GM21529 (cell line): Measurements from ENCODE around the gene TMEM145.
"Not testable (repeated sequence)": the region's sequence is repeated elsewhere in the genome, so short reads cannot be mapped to it uniquely, and the experiment has no call there.

ENCODE experiments used
- ATAC-seq: cut with Tn5 transposase; IDR thresholded peaks from one replicate; pipeline ENCODE4 v1.9.1; 2021; ENCODE audit not compliant: unreplicated experiment

Gene TMEM145

GRCh38 chr19:42313096-42313839 is at the start of gene TMEM145:
TSS of gene TMEM145 (plus strand) at chr19:42313309. CDS start at chr19:42313377, 68 bp downstream.
- ATAC-seq: no peak

DNA sequence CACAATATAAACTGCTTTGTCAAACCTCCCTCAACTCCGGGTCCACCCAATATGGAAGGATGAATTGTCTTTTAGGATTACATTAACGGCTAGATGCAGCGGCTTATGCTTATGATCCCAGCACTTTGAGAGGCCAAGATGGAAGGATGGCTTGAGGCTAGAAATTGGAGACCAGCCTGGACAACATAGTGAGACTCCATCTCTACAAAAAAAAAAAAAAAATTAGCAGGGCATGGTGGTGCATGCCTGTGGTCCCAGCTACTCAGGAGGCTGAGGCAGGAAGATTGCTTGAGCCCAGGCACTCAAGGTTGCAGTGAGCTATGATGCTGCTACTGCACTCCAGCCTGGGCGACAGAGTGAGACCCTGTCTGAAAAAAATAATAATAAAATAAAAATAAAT is 47.0 kb upstream of the TMEM145 start:
- ATAC-seq: not testable (repeated sequence)

GRCh38 chr19:42266928-42267603 is 46.0 kb upstream of the TMEM145 start:
- not testable (repeated sequence) for ATAC-seq

GRCh38 chr19:42267644-42268141 is 45.4 kb upstream of the TMEM145 start:
- no peak for ATAC-seq

DNA sequence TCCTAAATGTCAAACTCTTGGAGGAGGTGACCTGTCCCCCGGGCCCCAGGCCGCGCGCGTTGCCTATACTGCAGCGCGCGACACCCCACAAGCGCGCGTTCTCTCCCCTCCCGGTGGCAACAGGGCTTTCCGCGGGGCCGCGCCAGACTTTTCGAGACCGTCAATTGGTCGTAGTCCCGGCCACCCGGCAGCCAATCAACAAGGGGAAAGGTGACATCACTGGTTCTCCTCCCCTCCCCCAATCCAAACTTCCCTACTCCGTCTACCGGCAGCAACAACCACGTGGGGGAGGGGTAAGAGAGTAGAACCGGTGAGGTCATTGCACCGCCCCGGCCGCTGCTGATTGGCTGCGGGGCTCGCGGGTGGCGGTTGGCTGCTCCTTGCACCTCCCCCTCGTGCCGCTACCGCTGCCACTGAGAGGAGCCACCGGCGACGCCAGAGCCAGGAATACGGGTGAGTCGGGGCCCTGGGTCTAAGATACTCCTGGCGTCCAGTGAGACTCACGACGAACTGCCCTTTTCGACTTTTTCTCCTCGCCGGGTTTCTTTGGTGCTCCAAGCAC is 44.9 kb upstream of the TMEM145 start:
- peak; percentile 55 for ATAC-seq

- peak; percentile 77 for ATAC-seq
Observed at GRCh38 chr19:42268704-42269477, 44.2 kb upstream of the TMEM145 start, which contains the start of gene CIC. TSS of gene CIC (plus strand) at chr19:42269252. CDS start at chr19:42271784, 2,532 bp downstream.

GRCh38 chr19:42269478-42270345 is 43.4 kb upstream of the TMEM145 start:
- ATAC-seq: no peak

- no peak for ATAC-seq
Observed at GRCh38 chr19:42270346-42271044, 42.6 kb upstream of the TMEM145 start.

- ATAC-seq: no peak
Observed at GRCh38 chr19:42271045-42271419, 42.1 kb upstream of the TMEM145 start.

DNA sequence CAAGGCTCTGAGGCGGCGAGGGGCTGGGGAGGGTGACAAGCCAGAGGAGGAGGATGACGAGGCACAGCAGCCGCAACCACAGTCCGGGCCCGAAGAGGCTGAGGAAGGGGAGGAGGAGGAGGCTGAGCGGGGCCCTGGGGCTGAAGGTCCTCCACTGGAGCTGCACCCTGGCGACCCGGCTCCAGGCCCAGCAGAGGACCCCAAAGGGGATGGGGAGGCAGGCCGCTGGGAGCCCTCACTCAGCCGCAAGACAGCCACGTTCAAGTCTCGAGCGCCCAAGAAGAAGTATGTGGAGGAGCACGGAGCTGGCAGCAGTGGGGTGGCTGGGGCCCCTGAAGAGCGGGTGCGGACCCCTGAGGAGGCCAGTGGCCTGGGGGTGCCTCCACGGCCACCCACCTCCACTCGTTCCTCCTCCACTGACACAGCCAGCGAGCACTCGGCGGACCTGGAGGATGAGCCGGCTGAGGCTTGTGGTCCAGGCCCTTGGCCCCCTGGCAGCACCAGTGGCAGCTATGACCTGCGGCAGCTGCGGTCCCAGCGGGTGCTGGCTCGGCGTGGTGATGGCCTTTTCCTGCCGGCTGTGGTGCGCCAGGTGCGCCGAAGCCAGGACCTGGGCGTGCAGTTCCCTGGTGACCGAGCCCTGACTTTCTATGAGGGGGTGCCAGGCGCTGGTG is 41.1 kb upstream of the TMEM145 start:
- ATAC-seq: no peak

DNA sequence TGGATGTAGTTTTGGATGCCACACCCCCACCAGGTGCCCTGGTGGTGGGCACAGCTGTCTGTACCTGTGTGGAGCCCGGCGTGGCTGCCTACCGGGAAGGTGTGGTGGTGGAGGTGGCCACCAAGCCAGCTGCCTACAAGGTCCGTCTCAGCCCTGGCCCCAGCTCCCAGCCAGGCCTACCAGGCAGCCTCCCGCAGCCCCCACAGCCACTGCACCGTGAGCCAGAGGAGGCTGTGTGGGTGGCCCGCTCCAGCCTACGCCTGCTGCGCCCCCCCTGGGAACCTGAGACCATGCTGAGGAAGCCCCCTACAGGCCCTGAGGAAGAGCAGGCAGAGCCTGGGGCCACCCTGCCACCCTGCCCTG is 40.6 kb upstream of the TMEM145 start:
- no peak for ATAC-seq

GRCh38 chr19:42272989-42273406 is 40.1 kb upstream of the TMEM145 start:
- ATAC-seq: no peak

DNA sequence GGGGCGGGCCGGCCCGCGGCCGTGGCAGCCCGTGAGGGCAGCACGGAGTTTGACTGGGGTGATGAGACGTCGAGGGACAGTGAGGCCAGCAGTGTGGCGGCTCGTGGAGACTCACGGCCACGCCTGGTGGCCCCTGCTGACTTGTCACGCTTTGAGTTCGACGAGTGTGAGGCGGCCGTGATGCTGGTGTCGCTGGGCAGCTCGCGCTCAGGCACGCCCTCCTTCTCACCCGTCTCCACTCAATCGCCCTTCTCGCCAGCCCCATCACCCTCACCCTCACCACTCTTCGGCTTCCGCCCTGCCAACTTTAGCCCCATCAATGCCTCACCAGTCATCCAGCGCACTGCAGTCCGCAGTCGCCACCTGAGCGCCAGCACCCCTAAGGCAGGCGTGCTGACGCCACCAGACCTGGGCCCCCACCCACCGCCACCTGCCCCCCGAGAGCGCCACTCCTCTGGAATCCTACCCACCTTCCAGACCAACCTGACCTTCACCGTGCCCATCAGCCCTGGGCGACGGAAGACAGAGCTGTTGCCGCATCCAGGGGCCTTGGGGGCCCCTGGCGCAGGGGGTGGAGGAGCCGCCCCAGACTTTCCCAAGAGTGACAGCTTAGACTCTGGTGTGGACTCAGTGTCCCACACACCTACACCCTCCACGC is 39.6 kb upstream of the TMEM145 start:
- ATAC-seq: no peak

DNA sequence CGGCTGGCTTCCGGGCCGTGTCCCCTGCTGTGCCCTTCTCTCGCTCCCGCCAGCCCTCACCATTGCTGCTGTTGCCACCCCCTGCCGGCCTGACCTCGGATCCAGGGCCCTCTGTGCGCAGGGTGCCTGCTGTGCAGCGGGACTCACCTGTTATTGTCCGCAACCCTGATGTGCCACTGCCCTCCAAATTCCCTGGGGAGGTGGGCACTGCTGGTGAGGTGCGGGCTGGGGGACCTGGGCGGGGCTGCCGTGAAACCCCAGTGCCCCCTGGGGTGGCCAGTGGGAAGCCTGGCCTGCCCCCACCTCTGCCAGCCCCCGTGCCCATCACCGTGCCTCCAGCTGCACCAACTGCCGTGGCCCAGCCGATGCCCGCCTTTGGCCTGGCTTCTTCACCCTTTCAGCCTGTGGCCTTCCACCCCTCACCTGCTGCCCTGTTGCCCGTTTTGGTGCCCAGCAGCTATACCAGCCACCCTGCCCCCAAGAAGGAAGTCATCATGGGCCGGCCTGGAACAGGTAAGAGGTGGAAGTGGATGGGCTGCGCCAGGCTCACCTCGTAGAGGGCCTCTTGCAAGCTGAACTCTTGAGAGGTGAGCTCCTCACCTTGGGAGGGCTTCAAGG is 38.9 kb upstream of the TMEM145 start:
- no peak for ATAC-seq

- no peak for ATAC-seq
Observed at GRCh38 chr19:42275103-42275502, 38.0 kb upstream of the TMEM145 start.

- ATAC-seq: no peak
Observed at GRCh38 chr19:42275517-42275916, 37.6 kb upstream of the TMEM145 start.

- no peak for ATAC-seq
Observed at GRCh38 chr19:42276284-42276683, 36.8 kb upstream of the TMEM145 start.

DNA sequence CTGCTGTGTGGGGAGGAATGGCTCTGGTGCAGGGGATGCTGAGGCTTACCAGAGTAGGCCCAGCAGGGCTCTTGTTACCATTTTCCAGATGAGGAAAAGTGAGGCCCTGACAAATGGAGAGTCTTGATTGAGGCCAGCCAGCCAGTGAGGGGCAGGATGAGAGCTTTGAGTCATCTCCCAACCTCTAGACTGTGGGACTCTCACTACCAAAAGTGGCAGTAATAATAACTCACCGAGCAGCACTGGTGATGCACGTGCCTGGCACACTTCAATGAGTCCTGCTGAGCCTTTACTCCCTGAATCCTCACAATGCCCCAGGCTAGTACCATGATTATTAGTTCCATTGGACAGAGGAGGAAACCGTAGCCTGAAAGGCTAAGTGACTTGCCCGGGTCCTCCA is 36.3 kb upstream of the TMEM145 start:
- ATAC-seq: no peak
